ENCODE measurements around the gene GALNT13. TPM values are rescaled to one million over a fixed set of nuclear protein-coding genes. Genes with fewer than 3 reads are reported as not detected.

GALNT13 gene
- total and polyA plus RNA-seq, 10 of the 15 experiments (the other 5 are each of a cell fraction or from before 2014, with no cell fraction given), result 0.04 TPM; not detected in 9

GRCh38 chr2:154078926-154079325 lies 207.2 kb downstream of the GALNT13 start (continued):
- TF ChIP-seq ELK1 (IDR thresholded peaks at IDR 0.05; ENCODE audit: low read depth, low read length) (no peak), MAX (IDR thresholded peaks at IDR 0.05; ENCODE audit: low read depth, low read length) (no peak)

- Histone ChIP-seq H3K9me3 (replicated peaks; ENCODE audit: control insufficient read depth, insufficient read depth, low read length) (no peaks in the 10 kb centered on the region), H3K4me2 (ENCODE audit: control insufficient read depth, insufficient read depth) (no peak overlapping the region), H3K4me1 (ENCODE audit: control insufficient read depth, insufficient read depth, low read length) (no peaks in the 10 kb centered on the region), H4K20me1 (ENCODE audit: control insufficient read depth, insufficient read depth) (no peaks in the 10 kb centered on the region), H3K27ac (ENCODE audit: control insufficient read depth, insufficient read depth) (no peak overlapping the region), H3K79me2 (ENCODE audit: control insufficient read depth, insufficient read depth, low read length) (no peaks in the 10 kb centered on the region), H3K9ac (ENCODE audit: control insufficient read depth, insufficient read depth, low read length) (no peak overlapping the region), H2AFZ (ENCODE audit: control insufficient read depth, low read depth, low read length) (no peak overlapping the region), H3K36me3 (ENCODE audit: control insufficient read depth in 2 of 2, insufficient read depth in 2 of 2, low read length in 1 of 2) (no peaks in the 10 kb centered on the region), H3K4me3 (no peak overlapping the region), H3K27me3 (replicated peaks in 1 of 2; ENCODE audit: control insufficient read depth in 2 of 2, insufficient read depth in 2 of 2, low read length in 1 of 2) (no peaks in the 10 kb centered on the region)
- ChIA-PET RAD21 (ENCODE audit: unreplicated experiment) (no interaction called here), CTCF (no interaction called here), SMC1A (ENCODE audit: uncharacterized antibody, unreplicated experiment) (interaction anchor here (1.2 kb wide), 1 partner anchor 22 kb away, joined by 3 read pairs; no protein-coding TSS in a partner anchor), POLR2A (no interaction called here)
- TF ChIP-seq ZBTB11 (CRISPR knock-in tag; IDR thresholded peaks at IDR 0.05) (no peak), MAX (IDR thresholded peaks at IDR 0.05; ENCODE audit: low read depth, low read length) (no peak), ESRRA (IDR thresholded peaks at IDR 0.05; ENCODE audit: low read length) (no peak), LARP7 (IDR thresholded peaks at IDR 0.05) (no peak), CHD4 (IDR thresholded peaks at IDR 0.05) (no peak), E4F1 (IDR thresholded peaks at IDR 0.05; ENCODE audit: borderline replicate concordance, partially characterized antibody) (no peak), RFX5 (IDR thresholded peaks at IDR 0.05; ENCODE audit: low read depth, low read length) (no peak), PAX5 (IDR thresholded peaks at IDR 0.05; ENCODE audit: borderline replicate concordance, low read depth, low read length) (no peak), MXI1 (IDR thresholded peaks at IDR 0.05; ENCODE audit: low read depth, low read length) (no peak), TCF3 (IDR thresholded peaks at IDR 0.05; ENCODE audit: borderline replicate concordance, insufficient read depth, low read depth, low read length) (no peak)
- no TSS peak for BruUV-seq (replicated peaks)
- no peak for DNase-seq (ENCODE audit: low read depth, low spot score)
- intact Hi-C loops (cut with micrococcal nuclease; ENCODE audit: unreplicated experiment) (no loop called here), in situ Hi-C loops (cut with MboI) (no loop called here)
- no peak for ATAC-seq
- no peak for FAIRE-seq
- 3% methylated on average over 2 of the region's 2 CpGs for WGBS (ENCODE audit: insufficient coverage, insufficient replicate concordance, low lambda C conversion rate, missing lambda C conversion rate)
Observed at GRCh38 chr2:154092571-154092970, 220.8 kb downstream of the GALNT13 start.

All from GM12878 (cell line).